ENCODE data around the gene B3GALT5. TPM values are rescaled to one million over a fixed set of nuclear protein-coding genes. Genes with fewer than 3 reads are reported as not detected.

B3GALT5 gene
- total RNA-seq, 1 donor from 2014 or later, result 0.25 TPM

- Mint-ChIP-seq H3K36me3 (ENCODE audit: unreplicated experiment) (no peaks in the 10 kb centered on the region), H3K9me3 (ENCODE audit: unreplicated experiment) (peaks cover 4% of the 10 kb centered on the region), H3K27me3 (ENCODE audit: unreplicated experiment) (peaks cover 4% of the 10 kb centered on the region), H3K27ac (ENCODE audit: unreplicated experiment) (no peak overlapping the region), H3K4me3 (ENCODE audit: unreplicated experiment) (no peak overlapping the region), H3K4me1 (ENCODE audit: low read depth, unreplicated experiment) (peaks cover 24% of the 10 kb centered on the region)
- no peak for TF ChIP-seq CTCF (IDR thresholded peaks at IDR 0.05; ENCODE audit: partially characterized antibody, unreplicated experiment)
- DNase-seq, result no peak
These were observed 15.1 kb upstream of the B3GALT5 start for GRCh38 chr21:39597595-39597994.

- peaks cover 25% of the 10 kb centered on the region for H3K4me1 Mint-ChIP-seq (ENCODE audit: low read depth, unreplicated experiment)
- no peaks in the 10 kb centered on the region for H3K36me3 Mint-ChIP-seq (ENCODE audit: unreplicated experiment)
- no peak overlapping the region for H3K27ac Mint-ChIP-seq (ENCODE audit: unreplicated experiment)
- H3K9me3 Mint-ChIP-seq (ENCODE audit: unreplicated experiment), result peaks cover 4% of the 10 kb centered on the region
- no peak overlapping the region for H3K4me3 Mint-ChIP-seq (ENCODE audit: unreplicated experiment)
- H3K27me3 Mint-ChIP-seq (ENCODE audit: unreplicated experiment), result peaks cover 4% of the 10 kb centered on the region
- TF ChIP-seq CTCF (IDR thresholded peaks at IDR 0.05; ENCODE audit: partially characterized antibody, unreplicated experiment), result no peak
- no peak for DNase-seq
These were observed 13.4 kb upstream of the B3GALT5 start for GRCh38 chr21:39599191-39599970.

GRCh38 chr21:39601187-39601928 is 11.4 kb upstream of the B3GALT5 start:
- Mint-ChIP-seq H3K4me3 (ENCODE audit: unreplicated experiment) (peak overlapping the region; percentile 16), H3K36me3 (ENCODE audit: unreplicated experiment) (no peaks in the 10 kb centered on the region), H3K27me3 (ENCODE audit: unreplicated experiment) (peaks cover 4% of the 10 kb centered on the region), H3K27ac (ENCODE audit: unreplicated experiment) (no peak overlapping the region), H3K4me1 (ENCODE audit: low read depth, unreplicated experiment) (peaks cover 25% of the 10 kb centered on the region), H3K9me3 (ENCODE audit: unreplicated experiment) (peaks cover 4% of the 10 kb centered on the region)
- no peak for DNase-seq
- TF ChIP-seq CTCF (IDR thresholded peaks at IDR 0.05; ENCODE audit: partially characterized antibody, unreplicated experiment), result no peak

GRCh38 chr21:39602076-39602689 is 10.6 kb upstream of the B3GALT5 start:
- Mint-ChIP-seq H3K9me3 (ENCODE audit: unreplicated experiment) (peaks cover 4% of the 10 kb centered on the region), H3K36me3 (ENCODE audit: unreplicated experiment) (no peaks in the 10 kb centered on the region), H3K4me3 (ENCODE audit: unreplicated experiment) (no peak overlapping the region), H3K27me3 (ENCODE audit: unreplicated experiment) (peaks cover 4% of the 10 kb centered on the region), H3K4me1 (ENCODE audit: low read depth, unreplicated experiment) (peaks cover 25% of the 10 kb centered on the region), H3K27ac (ENCODE audit: unreplicated experiment) (peak overlapping the region; percentile 36)
- no peak for TF ChIP-seq CTCF (IDR thresholded peaks at IDR 0.05; ENCODE audit: partially characterized antibody, unreplicated experiment)
- DNase-seq, result no peak

Measured in glutamatergic neuron (in vitro differentiated cells).